ENCODE measurements around the gene SLC4A3.

The SLC4A3 gene

DNA sequence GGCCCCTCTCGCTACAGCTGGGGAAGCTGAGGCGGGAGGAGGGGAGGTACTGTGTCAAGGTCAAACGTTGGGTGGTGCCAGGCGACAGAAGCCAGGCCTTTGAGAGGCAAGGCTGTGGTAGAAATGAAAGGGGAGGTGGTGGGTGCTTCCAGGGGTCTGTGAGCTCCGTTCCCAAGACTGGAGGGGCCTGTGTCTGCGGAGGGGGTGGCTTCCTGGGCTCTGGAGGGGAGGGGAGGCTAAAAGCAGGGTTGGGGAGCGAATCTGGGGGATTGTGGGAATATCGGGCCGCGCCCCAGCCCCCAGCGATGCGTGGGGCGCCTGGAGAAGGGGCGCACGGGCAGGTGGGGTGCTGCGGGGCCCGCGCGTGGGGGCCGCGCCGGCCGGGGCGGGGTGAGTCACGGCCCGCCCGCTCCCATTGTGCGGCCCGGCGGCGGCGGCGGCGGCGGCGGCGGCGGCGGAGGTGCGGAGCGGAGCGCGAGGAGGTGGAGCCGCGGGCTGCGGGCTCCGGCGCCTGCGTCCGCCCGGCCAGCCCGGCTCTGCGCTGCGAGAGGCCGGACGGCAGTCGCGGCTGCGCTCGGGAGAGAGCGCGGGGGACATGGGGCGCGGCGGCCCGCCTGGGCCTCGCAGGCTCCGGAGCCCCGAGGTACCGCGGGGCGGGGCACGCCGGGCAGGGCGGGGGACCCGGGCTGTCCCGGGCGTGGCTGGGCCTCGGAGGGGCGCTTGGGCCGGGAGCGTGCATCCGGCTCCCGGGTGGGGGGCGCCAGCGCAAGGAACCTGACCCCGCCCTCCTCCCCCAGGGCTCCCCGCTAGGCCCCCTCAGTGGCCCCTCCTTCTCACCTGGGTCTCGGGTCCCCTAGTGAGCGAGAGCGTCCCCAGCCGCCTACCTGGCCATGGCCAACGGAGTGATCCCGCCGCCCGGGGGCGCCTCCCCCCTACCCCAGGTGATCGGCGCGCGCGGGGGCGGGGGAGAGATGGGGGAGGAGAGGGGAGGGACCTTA, at the start of gene SLC4A3:
SLC4A3 (plus strand) TSS at position 528 of the 998 bp plus-strand sequence; CDS start at position 891, 363 bp downstream.
- peak in 1 of 2 donors; percentile 23 for DNase-seq

DNA sequence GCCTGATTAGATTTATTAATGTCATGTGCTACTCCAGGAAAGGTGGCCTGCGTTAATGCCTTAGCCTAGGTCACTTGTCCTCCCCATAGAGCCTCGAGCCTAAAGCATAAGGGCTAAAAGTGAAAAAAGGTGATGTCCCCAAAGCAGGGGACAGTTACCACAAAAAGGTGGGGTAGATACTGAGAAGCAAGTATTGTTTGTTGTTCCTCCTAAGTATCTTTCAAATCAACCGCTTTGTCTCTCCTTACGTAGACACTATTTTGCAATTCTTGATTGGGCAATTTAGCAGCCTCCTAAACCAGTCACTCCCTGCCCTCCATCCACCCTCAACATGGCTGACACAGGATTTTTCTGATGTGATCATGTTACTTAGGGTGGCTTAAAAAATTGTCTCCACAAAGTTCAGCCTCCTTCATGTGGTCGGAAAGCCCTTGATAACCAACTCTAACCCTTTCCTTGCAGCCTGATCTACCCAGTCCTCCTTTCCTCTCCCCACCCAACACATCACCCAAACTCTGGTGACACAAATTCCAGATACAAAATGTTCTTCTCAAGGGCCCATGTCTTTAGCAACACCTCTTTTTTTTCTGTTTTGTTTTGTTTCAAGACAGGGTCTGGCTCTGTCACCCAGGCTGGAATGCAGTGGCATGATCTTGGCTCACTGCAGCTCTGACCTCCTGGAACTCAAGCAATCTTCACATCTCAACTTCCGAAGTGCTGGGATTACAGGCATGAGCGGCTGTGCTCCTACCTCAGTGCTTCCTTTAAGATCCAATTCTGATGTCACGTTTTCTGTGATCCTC, 48.4 kb upstream of the SLC4A3 start:
- no peak for DNase-seq

DNA sequence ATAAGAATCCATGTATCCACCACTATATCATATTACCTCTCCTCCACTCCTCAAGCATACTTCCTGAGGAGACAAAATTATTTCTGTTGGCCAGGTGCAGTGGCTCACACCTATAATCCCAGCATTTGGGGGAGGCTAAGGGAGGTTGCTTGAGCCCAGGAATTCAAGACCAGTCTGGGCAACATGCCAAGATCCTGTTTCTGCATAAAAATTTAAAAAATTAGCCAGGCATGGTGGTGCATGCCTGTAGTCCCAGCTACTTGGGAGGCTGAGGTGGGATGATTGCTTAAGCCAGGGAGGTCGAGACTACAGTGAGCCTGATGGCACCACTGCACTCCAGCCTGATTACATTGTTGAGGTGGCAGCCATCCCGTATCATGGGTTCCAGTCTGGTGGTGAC, 46.1 kb upstream of the SLC4A3 start:
- DNase-seq: no peak

DNA sequence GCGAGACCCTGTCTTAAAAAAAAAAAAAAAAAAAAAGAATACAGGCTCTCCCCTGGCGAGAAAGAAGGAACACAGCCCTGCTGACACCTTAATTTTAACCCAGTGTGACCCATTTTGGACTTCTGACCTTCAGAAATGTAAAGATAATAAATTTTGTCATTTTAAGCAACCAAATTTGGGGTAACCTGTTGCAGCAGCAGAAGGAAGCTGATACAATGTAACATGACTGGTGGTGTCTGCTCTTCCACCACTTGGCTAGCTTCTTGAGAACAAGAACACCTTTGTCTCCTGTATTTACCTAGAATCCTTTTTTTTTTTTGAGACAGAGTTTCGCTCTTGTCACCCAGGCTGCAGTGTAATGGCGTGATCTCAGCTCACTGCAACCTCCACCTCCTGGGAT, 36.3 kb upstream of the SLC4A3 start:
- DNase-seq: no peak

DNA sequence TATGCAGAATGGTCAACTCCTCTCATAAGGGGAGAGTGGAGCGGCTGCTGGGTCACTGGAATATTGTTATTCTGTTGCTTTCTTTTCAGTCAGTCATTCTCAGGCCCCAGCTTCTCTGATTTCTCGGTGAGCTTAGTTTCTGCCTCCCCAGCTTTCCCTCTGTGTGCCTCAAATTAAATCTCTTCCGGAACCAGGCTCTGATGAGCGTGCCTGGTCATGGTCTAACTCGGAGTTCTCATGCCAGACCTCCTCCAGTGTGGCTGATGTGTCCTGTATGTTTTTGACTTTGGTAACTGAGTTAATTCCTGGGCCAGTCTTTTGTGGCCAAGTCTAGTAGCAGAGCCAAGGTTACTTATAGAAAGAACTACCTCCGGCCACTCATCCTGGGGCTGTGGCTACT, 34.7 kb upstream of the SLC4A3 start:
- DNase-seq: no peak

- DNase-seq: no peak
These were observed 34.3 kb upstream of the SLC4A3 start for GRCh38 chr2:219593154-219593553.

GRCh38 chr2:219595256-219595655, 32.2 kb upstream of the SLC4A3 start:
- no peak for DNase-seq

DNA sequence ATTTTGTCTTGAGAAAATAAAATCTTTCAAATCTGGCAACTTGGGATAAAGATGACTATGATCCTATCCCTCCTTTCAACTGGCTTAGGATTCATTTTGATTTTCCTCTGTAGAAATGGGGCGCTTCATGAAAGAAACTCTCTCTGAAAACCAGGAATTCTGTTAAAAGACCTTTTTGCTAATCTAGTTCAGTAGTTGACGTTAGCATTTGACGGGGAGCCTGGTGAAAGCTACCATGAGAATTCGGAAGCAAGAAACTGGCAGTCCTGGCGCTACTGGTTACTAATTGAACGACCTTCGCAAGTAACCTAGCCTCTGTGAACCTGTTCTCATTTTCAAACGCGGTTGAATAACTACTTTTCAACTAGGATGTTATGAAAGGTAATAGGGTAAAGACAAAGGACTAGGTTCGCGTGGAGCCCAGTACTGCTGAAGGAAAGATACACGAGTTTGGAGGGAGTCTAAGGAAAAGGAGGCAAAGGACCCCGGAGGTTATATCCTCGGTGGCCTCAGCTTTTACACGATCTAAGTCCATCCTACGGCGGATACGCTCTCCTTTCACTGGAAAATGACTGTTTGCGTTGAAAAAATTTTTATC, 30.4 kb upstream of the SLC4A3 start:
- no peak for DNase-seq

- peak; percentile 92 to 94 for DNase-seq
These were observed 29.7 kb upstream of the SLC4A3 start, which contains the start of gene STK11IP for GRCh38 chr2:219597552-219598307. Gene STK11IP, plus strand, starts transcription at chr2:219597857. Its CDS starts 263 bp downstream, at chr2:219598120.

- no peak for DNase-seq
These were observed 28.9 kb upstream of the SLC4A3 start for GRCh38 chr2:219598308-219599078.

- no peak for DNase-seq
These were observed 23.7 kb upstream of the SLC4A3 start for GRCh38 chr2:219603771-219604170.

DNA sequence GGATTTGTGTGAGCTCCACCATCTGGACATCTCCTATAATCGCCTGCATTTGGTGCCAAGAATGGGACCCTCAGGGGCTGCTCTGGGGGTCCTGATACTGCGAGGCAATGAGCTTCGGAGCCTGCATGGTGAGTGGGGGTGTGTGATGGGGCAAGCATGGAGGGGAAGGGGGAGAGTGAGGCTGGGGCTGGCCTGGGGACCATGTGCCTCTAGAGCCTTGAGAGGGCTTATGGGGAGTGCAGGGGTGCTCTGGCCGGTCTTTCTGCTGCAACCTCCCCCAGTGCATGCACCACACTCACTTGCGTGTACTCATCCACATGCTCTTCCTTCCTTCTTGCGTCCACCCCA, 21.8 kb upstream of the SLC4A3 start:
- DNase-seq: no peak

DNA sequence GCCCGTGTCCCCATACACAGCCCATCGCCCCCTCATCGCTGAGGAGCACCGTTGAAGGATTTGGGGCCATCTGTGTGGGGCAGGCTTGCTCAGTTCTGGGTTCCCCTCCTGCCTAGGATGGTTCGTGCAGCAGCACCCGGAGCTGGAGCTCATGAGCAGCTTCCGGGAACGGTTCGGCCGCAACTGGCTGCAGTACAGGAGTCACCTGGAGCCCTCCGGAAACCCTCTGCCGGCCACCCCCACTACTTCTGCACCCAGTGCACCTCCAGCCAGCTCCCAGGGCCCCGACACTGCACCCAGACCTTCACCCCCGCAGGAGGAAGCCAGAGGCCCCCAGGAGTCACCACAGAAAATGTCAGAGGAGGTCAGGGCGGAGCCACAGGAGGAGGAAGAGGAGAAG, 19.5 kb upstream of the SLC4A3 start:
- no peak for DNase-seq

DNA sequence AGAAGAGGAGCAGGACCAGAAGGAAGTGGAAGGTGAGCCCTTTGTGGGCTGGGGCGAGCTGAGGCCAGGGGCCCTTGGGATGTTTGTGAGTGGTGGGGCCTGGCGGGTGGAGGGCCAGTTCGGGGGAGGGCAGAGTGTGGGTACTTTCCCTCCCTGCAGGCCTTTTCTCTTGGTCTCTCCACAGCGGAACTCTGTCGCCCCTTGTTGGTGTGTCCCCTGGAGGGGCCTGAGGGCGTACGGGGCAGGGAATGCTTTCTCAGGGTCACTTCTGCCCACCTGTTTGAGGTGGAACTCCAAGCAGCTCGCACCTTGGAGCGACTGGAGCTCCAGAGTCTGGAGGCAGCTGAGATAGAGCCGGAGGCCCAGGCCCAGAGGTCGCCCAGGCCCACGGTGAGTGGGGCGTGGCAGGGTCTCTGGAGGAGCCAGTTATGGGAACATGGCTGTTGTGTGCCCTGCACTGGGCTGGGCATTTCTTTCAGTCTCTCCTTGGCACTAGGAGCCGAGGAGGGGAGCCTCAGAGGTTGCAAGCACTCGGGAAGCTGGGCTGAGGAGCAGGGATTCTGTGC, 18.9 kb upstream of the SLC4A3 start:
- no peak for DNase-seq

DNA sequence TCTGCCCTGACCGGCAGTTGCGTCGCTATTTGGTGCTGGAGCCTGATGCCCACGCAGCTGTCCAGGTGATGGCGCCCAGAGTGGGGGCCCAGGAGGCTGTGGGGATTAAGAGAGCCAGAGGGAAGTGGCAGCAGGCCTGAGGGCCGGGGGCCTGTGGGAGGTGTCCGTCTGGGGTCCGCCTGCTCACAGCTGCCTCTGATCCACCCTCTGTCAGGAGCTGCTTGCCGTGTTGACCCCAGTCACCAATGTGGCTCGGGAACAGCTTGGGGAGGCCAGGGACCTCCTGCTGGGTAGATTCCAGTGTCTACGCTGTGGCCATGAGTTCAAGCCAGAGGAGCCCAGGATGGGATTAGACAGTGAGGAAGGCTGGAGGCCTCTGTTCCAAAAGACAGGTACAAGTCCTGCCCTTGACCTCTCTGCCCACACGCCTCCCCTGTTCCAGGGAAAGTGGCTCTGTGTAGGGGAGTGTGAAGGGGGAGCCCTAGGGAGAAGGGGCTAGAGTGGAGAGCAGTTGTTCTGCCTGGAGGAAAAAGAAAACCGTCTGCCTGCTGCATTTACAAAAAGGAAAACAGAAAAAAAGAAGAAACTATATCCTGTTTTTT, 18.2 kb upstream of the SLC4A3 start:
- no peak for DNase-seq

GRCh38 chr2:219611306-219611705, 16.1 kb upstream of the SLC4A3 start:
- DNase-seq: no peak

DNA sequence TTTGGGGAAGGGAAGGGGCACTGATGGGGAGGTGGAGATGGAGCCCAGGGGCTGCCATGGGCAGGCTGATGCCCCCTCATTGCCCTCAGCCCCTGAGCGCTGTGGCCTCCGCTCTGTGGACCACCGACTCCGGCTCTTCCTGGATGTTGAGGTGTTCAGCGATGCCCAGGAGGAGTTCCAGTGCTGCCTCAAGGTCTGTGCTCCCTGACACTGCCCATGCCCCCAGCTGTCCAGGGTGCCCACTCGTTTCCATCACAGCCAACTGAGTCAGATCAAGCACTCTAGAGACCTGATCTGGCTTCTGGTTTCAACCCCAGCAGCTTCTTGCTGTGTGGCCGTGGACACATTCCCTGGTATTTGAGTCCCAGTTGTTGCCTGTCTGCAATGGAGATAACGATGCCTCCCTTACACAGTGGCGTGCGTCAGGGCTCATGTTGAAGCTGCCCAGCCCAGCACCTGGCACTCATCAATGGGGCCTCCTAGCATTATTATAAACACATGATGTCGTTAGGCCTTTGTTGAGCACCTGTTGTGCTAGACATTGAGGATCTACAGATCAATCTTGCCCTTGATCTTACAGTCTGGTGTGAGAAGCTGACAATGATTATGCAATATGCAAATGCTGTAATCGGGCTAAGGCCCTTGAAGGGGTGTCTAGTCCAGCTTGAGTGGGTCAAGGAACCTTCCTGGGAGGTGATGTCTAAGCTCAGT, 15.4 kb upstream of the SLC4A3 start:
- no peak for DNase-seq

DNA sequence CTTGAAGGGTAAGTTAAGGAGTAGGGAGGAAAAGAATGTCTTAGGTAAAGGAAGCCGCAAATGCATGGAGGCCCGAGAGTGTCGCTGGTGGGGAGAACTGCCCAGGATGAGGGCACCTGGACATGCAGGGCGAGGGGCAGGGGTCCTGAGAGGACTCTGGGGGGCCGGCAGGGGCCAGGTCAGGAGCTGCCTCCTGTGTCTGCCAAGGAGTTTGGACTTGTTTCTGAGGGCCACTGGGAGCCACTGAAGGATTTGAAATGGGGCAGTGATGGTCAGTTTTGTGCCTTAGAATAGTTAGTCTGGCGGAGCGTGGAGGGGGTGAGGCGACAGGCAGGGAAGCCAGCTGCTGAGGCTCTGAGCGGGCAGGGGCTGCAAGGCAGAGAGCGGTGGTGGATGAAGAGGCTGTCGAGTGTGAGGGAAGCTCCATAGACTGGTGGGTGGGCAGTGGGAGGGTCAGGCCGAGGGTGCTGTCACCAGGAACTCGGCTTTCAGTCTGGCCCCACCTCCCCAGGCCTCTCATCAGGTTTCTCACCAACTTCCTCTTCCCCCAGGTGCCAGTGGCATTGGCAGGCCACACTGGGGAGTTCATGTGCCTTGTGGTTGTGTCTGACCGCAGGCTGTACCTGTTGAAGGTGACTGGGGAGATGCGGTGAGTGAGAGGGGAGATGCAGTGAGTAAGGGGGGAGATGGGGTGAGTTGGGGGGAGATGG, 14.7 kb upstream of the SLC4A3 start:
- no peak for DNase-seq

- DNase-seq: no peak
These were observed 13.9 kb upstream of the SLC4A3 start for GRCh38 chr2:219613461-219614070.

Data from stimulated activated CD4-positive, alpha-beta T cell treated with anti-CD3 and anti-CD28 coated beads, Interleukin-2, amount 100 ng/mL, for 24 hours (primary cell).